ENCODE data around the gene SLC38A5. TPM values are rescaled to one million over a fixed set of nuclear protein-coding genes. Genes with fewer than 3 reads are reported as not detected.

SLC38A5 gene
- total RNA-seq (2011; cell fraction: chromatin; rRNA removed; ENCODE audit: low replicate concordance), result 149 and 408 TPM in 2 replicates
- 510 and 535 TPM in 2 replicates for total RNA-seq (2011; cell fraction: nucleolus; rRNA removed)
- 308 and 339 TPM in 2 replicates for total RNA-seq (2011; cell fraction: nucleoplasm; rRNA removed)
- total RNA-seq (2014; rRNA removed) (142 and 201 TPM in 2 replicates), total RNA-seq (2014; rRNA removed; fragmentation: Illumina TruSeq; extraction: Trizol) (72.6 and 88.6 TPM in 2 replicates), total RNA-seq (2015; rRNA removed; fragmentation: Illumina TruSeq; extraction: Trizol) (128 and 129 TPM in 2 replicates), total RNA-seq (2021) (213 and 228 TPM in 2 replicates), polyA plus RNA-seq (2011; rRNA removed) (163 and 193 TPM in 2 replicates), polyA plus RNA-seq (2014; fragmentation: Illumina TruSeq; extraction: Trizol) (204 and 238 TPM in 2 replicates), polyA plus RNA-seq (2014; fragmentation: Nextera tagmentation; extraction: Ambion mirVana) (10 to 100 TPM in 1 of 2 experiments, 1 to 10 TPM in 1; 9.3 to 31.2 TPM), polyA plus RNA-seq (2014; rRNA removed) (199 and 251 TPM in 2 replicates), polyA minus RNA-seq (2011; rRNA and poly(A)+ RNA removed) (113 and 240 TPM in 2 replicates), Bru-seq, nascent RNA (percentile 81 among the genes with signal in this experiment), BruChase-seq, experiment 1, labeled RNA remaining after a 2-hour chase (percentile 73 among the genes with signal in this experiment), BruChase-seq, experiment 2, labeled RNA remaining after a 6-hour chase (percentile 81 among the genes with signal in this experiment)
- polyA plus RNA-seq (2011; cell fraction: cytosol; rRNA removed), result 284 and 627 TPM in 2 replicates
- polyA plus RNA-seq (2011; cell fraction: nucleus; rRNA removed), result 364 and 581 TPM in 2 replicates
- 62.8 and 197 TPM in 2 replicates for polyA plus RNA-seq (2012)
- polyA minus RNA-seq (2011; cell fraction: cytosol; rRNA and poly(A)+ RNA removed), result 150 and 177 TPM in 2 replicates
- polyA minus RNA-seq (2011; cell fraction: nucleus; rRNA and poly(A)+ RNA removed), result 42.9 and 49.0 TPM in 2 replicates
- long read RNA-seq, experiment 1, transcript SLC38A5-211 (4 exons, 797 nt), result minor isoform, 9 of 488 reads
- long read RNA-seq, experiment 1, transcript SLC38A5-210 (16 exons, 2,659 nt), result major isoform, 74 of 488 reads
- long read RNA-seq, experiment 1, partial matches to known transcripts, result 59 of 488 reads
- long read RNA-seq, experiment 1, other reads (novel, unspliced or antisense), result 338 of 488 reads
- long read RNA-seq, experiment 2, transcript SLC38A5-213 (17 exons, 1,993 nt), result minor isoform, 8 of 302 reads
- long read RNA-seq, experiment 2, transcript SLC38A5-210 (16 exons, 2,659 nt), result major isoform, 67 of 302 reads
- long read RNA-seq, experiment 2, partial matches to known transcripts, result 68 of 302 reads
- long read RNA-seq, experiment 2, other reads (novel, unspliced or antisense), result 158 of 302 reads
- long read RNA-seq, experiment 3, transcript SLC38A5-213 (17 exons, 1,993 nt), result minor isoform, 9 of 232 reads
- long read RNA-seq, experiment 3, transcript SLC38A5-210 (16 exons, 2,659 nt), result major isoform, 100 of 232 reads
- long read RNA-seq, experiment 3, partial matches to known transcripts, result 35 of 232 reads
- long read RNA-seq, experiment 3, other reads (novel, unspliced or antisense), result 85 of 232 reads

- ATAC-seq (peak; percentile 61), DNase-seq (ENCODE audit: extremely low read depth in 1 of 4, low spot score in 3 of 4) (peak; percentile 74 to 85 (median 78)), FAIRE-seq (peak; percentile 87)
- Histone ChIP-seq H3K27me3 (ENCODE audit: control insufficient read depth in 2 of 2, insufficient read depth in 2 of 2, low read length in 2 of 2) (no peaks in the 10 kb centered on the region), H3K4me1 (replicated peaks in 1 of 2; ENCODE audit: control insufficient read depth in 2 of 2, insufficient read depth in 2 of 2, low read length in 2 of 2) (peaks cover 30 to 60% of the 10 kb centered on the region in 2 experiments; a peak in 4 of 5 replicates), H3K9me1 (ENCODE audit: control insufficient read depth, insufficient read depth, low read length) (no peaks in the 10 kb centered on the region), H4K20me1 (replicated peaks; ENCODE audit: control insufficient read depth, insufficient read depth, low read length) (no peaks in the 10 kb centered on the region), H2AFZ (ENCODE audit: low read depth, low read length) (peak within 1 kb of the TSS; percentile 86), H3K4me3 (peak within 1 kb of the TSS; percentile 78), H3K79me2 (ENCODE audit: control insufficient read depth, insufficient read depth, low read length) (peaks cover 52% of the 10 kb centered on the region), H3K27ac (ENCODE audit: extremely low read depth, low read depth, low read length) (peak within 1 kb of the TSS; percentile 91), H3K4me2 (ENCODE audit: insufficient read depth, low read length) (peak within 1 kb of the TSS; percentile 94), H3K9me3 (replicated peaks; ENCODE audit: control insufficient read depth, insufficient read depth, low read depth, low read length) (no peaks in the 10 kb centered on the region), H3K36me3 (ENCODE audit: control insufficient read depth, insufficient read depth, low read length) (peaks cover 19% of the 10 kb centered on the region; the same call in 2 of the 3 replicates), H3K9ac (ENCODE audit: insufficient read depth in 1 of 2, low read depth in 2 of 2, low read length in 2 of 2) (peak within 1 kb of the TSS; percentile 94 to 96)
- BruUV-seq (replicated peaks), result no TSS peak
- ChIA-PET CTCF (ENCODE audit: low intra/inter-chr PET ratio) (no interaction called here), POLR2A (interaction anchor here (0.6 to 1.2 kb wide), 2 partner anchors 55 to 105 kb away, joined by 4 to 5 read pairs; no protein-coding TSS in a partner anchor)
- in situ Hi-C loops (cut with MboI) (no loop called here), intact Hi-C loops (cut with micrococcal nuclease) (no loop called here)
- 18% methylated on average over 13 of the region's 18 CpGs for WGBS (ENCODE audit: insufficient coverage, low coverage, missing lambda C conversion rate)
- no peak for TF ChIP-seq ETV1 (tag; conservative IDR thresholded peaks at IDR 0.05; ENCODE audit: low read depth)
- no peak for TF ChIP-seq ATF7 (IDR thresholded peaks at IDR 0.05)
- TF ChIP-seq TCF3 (CRISPR knock-in tag; IDR thresholded peaks at IDR 0.05), result peak; percentile 34
- no peak for TF ChIP-seq ZNF639 (CRISPR knock-in tag; conservative IDR thresholded peaks at IDR 0.05 in 1 of 2, IDR thresholded peaks at IDR 0.05 in 1 of 2)
- TF ChIP-seq MEIS2 (IDR thresholded peaks at IDR 0.05; ENCODE audit: partially characterized antibody), result peak; percentile 14
- no peak for TF ChIP-seq TAF7 (tag; IDR thresholded peaks at IDR 0.05)
- no peak for TF ChIP-seq HDAC6 (IDR thresholded peaks at IDR 0.05; ENCODE audit: low read depth, low read length)
- TF ChIP-seq PHB2 (IDR thresholded peaks at IDR 0.05; ENCODE audit: low read depth), result no peak
- no peak for TF ChIP-seq SNRNP70 (optimal IDR thresholded peaks at IDR 0.05; ENCODE audit: low read depth, low read length)
Observed at GRCh38 chrX:48470110-48470832, at the start of gene SLC38A5. Gene SLC38A5 (minus strand): TSS chrX:48470260. CDS start chrX:48467924, 2,336 bp downstream.

Data from K562 (cell line).